HEK293 (cell line): ENCODE measurements around the gene SELENOI.

Experiments used
- CTCF ChIA-PET: fragments of 350-600 bp; formaldehyde crosslinking; extraction: SDS; loops from one replicate; lab custom pipeline; 2021; ENCODE audit warnings: antibody characterized with exemption; lab: Yijun Ruan, JAX
- POLR2A ChIA-PET: fragments of 300-600 bp; formaldehyde crosslinking; extraction: SDS; loops from one replicate; lab custom pipeline; 2020; ENCODE audit warnings: antibody characterized with exemption, inconsistent platforms; lab: Yijun Ruan, JAX
- H3K27ac ChIP-seq: fragments of 200-500 bp; sonication (Bioruptor generic); 2 replicates; pipeline ENCODE4 v1.5.1; 2014; ENCODE audit warnings: low read depth, low read length, control low read depth, inconsistent platforms; ENCODE audit errors: extremely low read depth
- H3K36me3 ChIP-seq, 2 experiments: fragments of 200-500 bp in 1 of 2; sonication (Bioruptor generic) in 1 of 2; 1 replicate in 1 of 2; 2 replicates in 1 of 2; pipeline ENCODE4 v1.5.1; 2014 to 2017; ENCODE audit warnings: inconsistent platforms in 2 of 2, low read length in 2 of 2; ENCODE audit not compliant: control insufficient read depth in 2 of 2, insufficient read depth in 1 of 2
- H3K4me1 ChIP-seq: fragments of 200-500 bp; sonication (Bioruptor generic); 2 replicates; pipeline ENCODE4 v1.5.1; 2014; ENCODE audit warnings: mild to moderate bottlenecking, low read length, inconsistent platforms; ENCODE audit not compliant: control insufficient read depth, insufficient read depth
- H3K4me3 ChIP-seq: 2 replicates; pipeline ENCODE4 v1.5.1; 2011; ENCODE audit warnings: low read depth, mild to moderate bottlenecking, control low read depth, low read length, moderate library complexity
- H3K9me3 ChIP-seq: fragments of 200-500 bp; sonication (Bioruptor generic); 2 replicates; pipeline ENCODE4 v1.5.1; 2014; ENCODE audit warnings: low read depth, low read length, inconsistent platforms; ENCODE audit not compliant: control insufficient read depth, insufficient read depth
- GLIS2 ChIP-seq: fragments of 450-650 bp; formaldehyde crosslinking; IDR thresholded peaks from 2 replicates; pipeline ENCODE4 v1.5.1; 2016; ENCODE audit warnings: missing biosample characterization, missing genetic modification characterization
- IKZF3 ChIP-seq: fragments of 450-650 bp; IDR thresholded peaks from 2 replicates; pipeline ENCODE4 v1.5.0; 2018; ENCODE audit warnings: missing biosample characterization, mild to moderate bottlenecking, missing genetic modification characterization, moderate library complexity
- KLF16 ChIP-seq: fragments of 450-650 bp; formaldehyde crosslinking; IDR thresholded peaks from 2 replicates; pipeline ENCODE4 v1.5.1; 2017; ENCODE audit warnings: missing biosample characterization, missing genetic modification characterization
- PRDM10 ChIP-seq: fragments of 450-650 bp; formaldehyde crosslinking; IDR thresholded peaks from 2 replicates; pipeline ENCODE4 v1.5.1; 2016; ENCODE audit warnings: missing biosample characterization, missing genetic modification characterization
- ZBTB20 ChIP-seq: fragments of 450-650 bp; formaldehyde crosslinking; IDR thresholded peaks from 2 replicates; pipeline ENCODE4 v1.5.1; 2016; ENCODE audit warnings: missing biosample characterization, missing genetic modification characterization
- ZNF10 ChIP-seq: fragments of 450-650 bp; formaldehyde crosslinking; IDR thresholded peaks from 2 replicates; pipeline ENCODE4 v1.5.1; 2017; ENCODE audit warnings: missing biosample characterization, missing genetic modification characterization
- ZNF132 ChIP-seq: fragments of 450-650 bp; formaldehyde crosslinking; IDR thresholded peaks from 2 replicates; pipeline ENCODE4 v1.5.1; 2017; ENCODE audit warnings: missing biosample characterization, missing genetic modification characterization, borderline replicate concordance
- ZNF501 ChIP-seq: fragments of 450-650 bp; formaldehyde crosslinking; IDR thresholded peaks from 2 replicates; pipeline ENCODE4 v1.5.1; 2016; ENCODE audit warnings: missing biosample characterization, missing genetic modification characterization
- ZNF518A ChIP-seq: fragments of 450-650 bp; formaldehyde crosslinking; conservative IDR thresholded peaks from 2 replicates; pipeline ENCODE4 v1.5.1; 2016; ENCODE audit warnings: low read depth, missing biosample characterization, missing genetic modification characterization
- ZNF548 ChIP-seq: fragments of 450-650 bp; formaldehyde crosslinking; IDR thresholded peaks from 2 replicates; pipeline ENCODE4 v1.5.1; 2016; ENCODE audit warnings: missing biosample characterization, missing genetic modification characterization
- ZNF624 ChIP-seq: fragments of 450-650 bp; formaldehyde crosslinking; IDR thresholded peaks from 2 replicates; pipeline ENCODE4 v1.5.1; 2017; ENCODE audit warnings: missing biosample characterization, missing genetic modification characterization
- ZNF777 ChIP-seq: fragments of 450-650 bp; formaldehyde crosslinking; IDR thresholded peaks from 2 replicates; pipeline ENCODE4 v1.5.1; 2017; ENCODE audit warnings: missing biosample characterization, missing genetic modification characterization, borderline replicate concordance
- ZNF837 ChIP-seq: fragments of 450-650 bp; formaldehyde crosslinking; IDR thresholded peaks from 2 replicates; pipeline ENCODE4 v1.5.1; 2016; ENCODE audit warnings: missing biosample characterization, missing genetic modification characterization
- TF ChIP-seq, protein P1 (sequence below): fragments of 450-650 bp; formaldehyde crosslinking; IDR thresholded peaks from 2 replicates; pipeline ENCODE4 v1.5.1; 2016; ENCODE audit warnings: missing biosample characterization, missing genetic modification characterization
- TF ChIP-seq, protein P2 (sequence below): fragments of 450-650 bp; formaldehyde crosslinking; IDR thresholded peaks from 2 replicates; pipeline ENCODE4 v1.5.1; 2016; ENCODE audit warnings: missing biosample characterization, missing genetic modification characterization

Gene SELENOI

GRCh38 chr2:26395394-26395793, 49.5 kb downstream of the SELENOI start:
- ChIA-PET POLR2A (no interaction called here), CTCF (interaction anchor here (1.4 kb wide), 1 partner anchor 445 kb away, joined by 8 read pairs; no protein-coding TSS in a partner anchor)
- no peak overlapping the region for H3K4me3 ChIP-seq
- TF ChIP-seq, protein P1, sequence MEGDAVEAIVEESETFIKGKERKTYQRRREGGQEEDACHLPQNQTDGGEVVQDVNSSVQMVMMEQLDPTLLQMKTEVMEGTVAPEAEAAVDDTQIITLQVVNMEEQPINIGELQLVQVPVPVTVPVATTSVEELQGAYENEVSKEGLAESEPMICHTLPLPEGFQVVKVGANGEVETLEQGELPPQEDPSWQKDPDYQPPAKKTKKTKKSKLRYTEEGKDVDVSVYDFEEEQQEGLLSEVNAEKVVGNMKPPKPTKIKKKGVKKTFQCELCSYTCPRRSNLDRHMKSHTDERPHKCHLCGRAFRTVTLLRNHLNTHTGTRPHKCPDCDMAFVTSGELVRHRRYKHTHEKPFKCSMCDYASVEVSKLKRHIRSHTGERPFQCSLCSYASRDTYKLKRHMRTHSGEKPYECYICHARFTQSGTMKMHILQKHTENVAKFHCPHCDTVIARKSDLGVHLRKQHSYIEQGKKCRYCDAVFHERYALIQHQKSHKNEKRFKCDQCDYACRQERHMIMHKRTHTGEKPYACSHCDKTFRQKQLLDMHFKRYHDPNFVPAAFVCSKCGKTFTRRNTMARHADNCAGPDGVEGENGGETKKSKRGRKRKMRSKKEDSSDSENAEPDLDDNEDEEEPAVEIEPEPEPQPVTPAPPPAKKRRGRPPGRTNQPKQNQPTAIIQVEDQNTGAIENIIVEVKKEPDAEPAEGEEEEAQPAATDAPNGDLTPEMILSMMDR (tag by site-specific recombination), result 0 out of 2 replicates have a peak, but pooled peaks have one; percentile 20
- TF ChIP-seq ZNF837 (tag by site-specific recombination), result no peak
- TF ChIP-seq KLF16 (tag by site-specific recombination), result no peak
- TF ChIP-seq, all 188 proteins: peak for 1
- Histone ChIP-seq H3K36me3 (peaks cover 0 to 5% of the 10 kb centered on the region in 2 experiments; a peak in 2 of 3 replicates), H3K27ac (no peak overlapping the region), H3K4me1 (no peaks in the 10 kb centered on the region), H3K9me3 (no peaks in the 10 kb centered on the region)

DNA sequence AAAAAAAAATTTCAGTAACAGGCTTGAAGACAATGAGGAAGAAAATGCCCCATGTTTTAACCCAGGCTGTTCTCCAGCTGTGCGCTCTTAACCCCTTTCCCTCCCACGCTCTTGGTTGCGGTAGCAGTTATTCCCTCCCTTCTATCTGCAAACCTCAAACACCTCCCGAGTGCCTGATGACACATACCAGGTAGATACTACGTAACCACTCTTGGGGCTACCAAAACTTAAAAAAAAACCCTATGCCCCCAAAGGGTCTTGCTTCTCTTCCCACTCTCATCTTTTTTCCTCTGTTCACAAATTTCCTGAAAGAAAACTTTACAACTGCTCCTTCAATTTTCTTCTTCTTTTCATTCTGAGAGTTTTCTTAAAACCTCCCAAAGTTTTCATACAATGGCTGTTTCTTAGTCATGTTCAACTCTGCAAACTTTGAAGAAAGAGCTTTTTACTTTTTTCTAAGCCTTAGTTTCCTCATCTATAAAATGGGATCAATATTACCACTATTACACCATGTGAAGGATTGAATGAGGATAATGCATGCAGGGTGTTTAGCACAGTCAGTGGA, 50.9 kb downstream of the SELENOI start:
- no peak for TF ChIP-seq ZBTB20
- TF ChIP-seq PRDM10 (tag by site-specific recombination), result 0 out of 2 replicates have a peak, but pooled peaks have one; percentile 11
- TF ChIP-seq, all 188 proteins: peak for 1
- Histone ChIP-seq H3K4me3 (no peak overlapping the region), H3K4me1 (no peaks in the 10 kb centered on the region; the same call in 1 of the 2 replicates), H3K36me3 (no peaks in the 10 kb centered on the region; a peak in 1 of 3 replicates), H3K9me3 (no peaks in the 10 kb centered on the region), H3K27ac (no peak overlapping the region)
- POLR2A ChIA-PET, result no interaction called here
- CTCF ChIA-PET, result interaction anchor here (1.6 kb wide), 1 partner anchor 12 kb away, joined by 5 read pairs; no protein-coding TSS in a partner anchor

DNA sequence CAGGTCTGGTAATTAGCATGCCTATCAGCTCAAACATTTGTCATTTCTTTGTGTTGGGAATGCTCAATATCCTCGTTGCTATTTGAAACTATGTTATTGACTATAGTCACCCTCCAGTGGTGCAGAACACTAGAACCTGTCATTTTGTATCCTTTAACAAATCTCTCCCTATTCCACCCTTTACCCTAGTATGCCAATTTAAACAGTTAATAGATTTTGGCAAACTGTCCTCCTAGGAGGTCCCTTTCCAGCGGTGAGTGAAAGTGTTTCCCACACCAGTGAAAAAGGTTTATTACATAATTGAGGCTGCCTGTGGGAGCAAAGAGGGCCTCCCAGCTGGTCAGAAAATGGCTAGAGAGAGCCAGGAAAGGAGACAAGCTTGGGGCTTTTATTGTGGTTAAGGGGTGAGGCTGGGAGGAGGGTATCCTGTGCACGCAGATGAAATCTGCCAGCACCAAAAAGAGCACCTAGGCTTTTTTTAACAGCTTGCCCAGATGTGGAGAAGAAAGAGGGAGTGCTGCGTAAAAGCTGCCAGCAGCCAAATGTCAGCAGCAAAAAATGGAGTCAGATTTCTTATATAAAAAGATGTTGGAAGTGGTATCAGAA, 53.9 kb downstream of the SELENOI start:
- ChIA-PET CTCF (interaction anchor here (0.5 to 0.6 kb wide), 3 partner anchors 28 to 332 kb away, joined by 3 to 5 read pairs (median 4); no protein-coding TSS in a partner anchor), POLR2A (interaction anchor here (1.0 kb wide), 1 partner anchor 54 kb away, joined by 3 read pairs; the partner anchor contains the start of gene SELENOI)
- Histone ChIP-seq H3K9me3 (no peaks in the 10 kb centered on the region), H3K4me3 (no peak overlapping the region), H3K27ac (no peak overlapping the region), H3K36me3 (no peaks in the 10 kb centered on the region; a peak in 1 of 3 replicates), H3K4me1 (no peaks in the 10 kb centered on the region; the same call in 1 of the 2 replicates)
- TF ChIP-seq ZNF548, result no peak
- TF ChIP-seq ZNF132 (tag by site-specific recombination), result no peak
- no peak for TF ChIP-seq ZNF777 (tag by site-specific recombination)
- no peak for TF ChIP-seq IKZF3 (tag by site-specific recombination)
- TF ChIP-seq, protein P2, sequence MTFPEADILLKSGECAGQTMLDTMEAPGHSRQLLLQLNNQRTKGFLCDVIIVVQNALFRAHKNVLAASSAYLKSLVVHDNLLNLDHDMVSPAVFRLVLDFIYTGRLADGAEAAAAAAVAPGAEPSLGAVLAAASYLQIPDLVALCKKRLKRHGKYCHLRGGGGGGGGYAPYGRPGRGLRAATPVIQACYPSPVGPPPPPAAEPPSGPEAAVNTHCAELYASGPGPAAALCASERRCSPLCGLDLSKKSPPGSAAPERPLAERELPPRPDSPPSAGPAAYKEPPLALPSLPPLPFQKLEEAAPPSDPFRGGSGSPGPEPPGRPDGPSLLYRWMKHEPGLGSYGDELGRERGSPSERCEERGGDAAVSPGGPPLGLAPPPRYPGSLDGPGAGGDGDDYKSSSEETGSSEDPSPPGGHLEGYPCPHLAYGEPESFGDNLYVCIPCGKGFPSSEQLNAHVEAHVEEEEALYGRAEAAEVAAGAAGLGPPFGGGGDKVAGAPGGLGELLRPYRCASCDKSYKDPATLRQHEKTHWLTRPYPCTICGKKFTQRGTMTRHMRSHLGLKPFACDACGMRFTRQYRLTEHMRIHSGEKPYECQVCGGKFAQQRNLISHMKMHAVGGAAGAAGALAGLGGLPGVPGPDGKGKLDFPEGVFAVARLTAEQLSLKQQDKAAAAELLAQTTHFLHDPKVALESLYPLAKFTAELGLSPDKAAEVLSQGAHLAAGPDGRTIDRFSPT, result no peak
- TF ChIP-seq ZNF501, result no peak
- no peak for TF ChIP-seq ZNF624 (tag by site-specific recombination)
- no peak for TF ChIP-seq ZNF10 (tag by site-specific recombination)
- no peak for TF ChIP-seq GLIS2 (tag by site-specific recombination)
- TF ChIP-seq ZNF518A (tag by site-specific recombination), result no peak
